Heart left ventricle (tissue), 16 donors: ENCODE results near the gene RPS27. TPM values are rescaled to one million over a fixed set of nuclear protein-coding genes. Genes with fewer than 3 reads are reported as not detected.

Experiments used
- ATAC-seq, 4 donors: fragments of 200-7000 bp; cut with Tn5 transposase; one replicate each; pipeline ENCODE4 v1.9.1; 2020 to 2022; ENCODE audit warnings: moderate library complexity in 4 of 4, mild to moderate bottlenecking in 3 of 4, moderate number of reproducible peaks in 1 of 4
- DNase-seq, 5 donors: peaks; one replicate each; pipeline ENCODE4 v3.0.0-alpha.2; 2020
- H3K27ac ChIP-seq, 12 donors: fragments of 200-600 bp; sonication (generic) in 4 of 12; one replicate each; pipeline versions ENCODE4 v1.5.0 to v1.8.0; 2016 to 2022; ENCODE audit warnings: mild to moderate bottlenecking in 2 of 12
- H3K27me3 ChIP-seq, 9 donors: fragments of 200-600 bp; sonication (generic) in 2 of 9; one replicate each; pipeline versions ENCODE4 v1.5.1 to v1.8.0; 2016 to 2022; ENCODE audit warnings: mild to moderate bottlenecking in 3 of 9
- H3K36me3 ChIP-seq, 9 donors: fragments of 200-600 bp; sonication (generic) in 2 of 9; one replicate each; pipeline versions ENCODE4 v1.5.0 to v1.8.0; 2018 to 2022; ENCODE audit warnings: mild to moderate bottlenecking in 2 of 9
- H3K4me1 ChIP-seq, 12 donors: fragments of 200-600 bp; sonication (generic) in 4 of 12; one replicate each; pipeline versions ENCODE4 v1.5.0 to v1.8.0; 2016 to 2022; ENCODE audit warnings: mild to moderate bottlenecking in 3 of 12
- H3K4me3 ChIP-seq, 12 donors: fragments of 200-600 bp; sonication (generic) in 4 of 12; one replicate each; pipeline versions ENCODE4 v1.5.0 to v1.8.0; 2017 to 2022; ENCODE audit warnings: mild to moderate bottlenecking in 9 of 12, moderate library complexity in 4 of 12
- H3K9me3 ChIP-seq, 12 donors: fragments of 200-600 bp; sonication (generic) in 4 of 12; one replicate each; pipeline versions ENCODE4 v1.5.0 to v1.8.0; 2016 to 2022; ENCODE audit warnings: mild to moderate bottlenecking in 1 of 12
- CTCF ChIP-seq, 12 donors: fragments of 200-600 bp; sonication (generic) in 4 of 12; IDR thresholded peaks; one replicate each; pipeline versions ENCODE4 v1.5.0 to v1.8.0; 2018 to 2022; ENCODE audit warnings: antibody characterized with exemption in 12 of 12, mild to moderate bottlenecking in 5 of 12
- POLR2A ChIP-seq, 2 donors: fragments of 450-650 bp; IDR thresholded peaks; one replicate each; pipeline ENCODE4 v1.6.1; 2017; ENCODE audit warnings: antibody characterized with exemption in 2 of 2, mild to moderate bottlenecking in 2 of 2, moderate library complexity in 2 of 2
- WGBS, 4 donors: extraction: QIAGEN DNeasy Blood & Tissue Kit in 2 of 4; methylation state at CpG; one replicate each; pipeline versions ENCODE4 v1.1.5 to v1.1.7; 2013 to 2018; 5-methylcytosine and 5-hydroxymethylcytosine counted together
- intact Hi-C, 10 donors: fragments of 100-400 bp; cut with DNase I; formaldehyde crosslinking; loops; one replicate each; pipeline versions ENCODE4 v1.11.1 to v1.14.2; 2022
- polyA plus RNA-seq, 2 donors: library from polyadenylated mRNA; stranded (reverse); fragments of 200-250 nt; gene quantifications; one replicate each; pipeline ENCODE4 v1.2.3, GENCODE V29; 2013
- total RNA-seq, 9 donors: library from RNA; depleted of rRNA in 2 of 9; stranded (reverse); fragments of >200 nt in 2 of 9; fragmentation: NEBNext Ultra II Directional in 3 of 9; extraction: Animal tissue kit (Norgen Biotek cat#: 25700) in 3 of 9; gene quantifications; one replicate each; pipeline versions ENCODE4 v1.1.0 to v1.2.4, GENCODE V29; 2016 to 2023
- donor health status: ischemic (EF 13 %, LVEDD 7.1; RV severe dilation, severe dysfunction).
- donor health status: healthy with polysubstance abuse.
- donor health status: DM: no; HTN: yes; CAD: no.
- donor health status: DM: no; HTN: no; CAD: no.
- donor health status: ischemic (EF 25% LVEDD 6.9; RV normal size, moderate dysfunction).
- donor health status: ischemic (EF 25% LVEDD 5.7; RV mildly dilated, moderate dysfunction).
- donor health status: healthy.
- donor health status: DM: yes; HTN: yes; CAD: no.
- donor health status: ischemic (EF 35%, LVEDD 5.7; RV mildly dilated, moderate dysfunction).
- donor health status: nonischemic (EF 11% LVEDD 7.7; RV severe dilation, severe dysfunction).
- donor health status: DM: yes; HTN: yes; CAD: no.
- donor health status: PGD.
- donor health status: ischemic (EF 29% LVEDD 5.4; RV normal size, mild dysfunction).
- donor health status: nonischemic (EF 23%, LVEDD 6.1; RV moderate dilation, normal function).

RPS27 gene
- total and polyA plus RNA-seq, 11 donors, result 537 to 7,204 (median 882) TPM

GRCh38 chr1:153951801-153952200 is 38.8 kb upstream of the RPS27 start:
- TF ChIP-seq CTCF (IDR thresholded peaks at IDR 0.05) (no peak), POLR2A (IDR thresholded peaks at IDR 0.05) (no peak)
- Histone ChIP-seq H3K4me3 (no peak overlapping the region), H3K27ac (no peak overlapping the region), H3K27me3 (no peaks in the 10 kb centered on the region), H3K36me3 (peaks cover 0 to 79% (median 77%) of the 10 kb centered on the region in 9 donors), H3K4me1 (peaks cover under 1 to 29% (median 17%) of the 10 kb centered on the region in 12 donors), H3K9me3 (no peaks in the 10 kb centered on the region)
- no peak for ATAC-seq
- WGBS, 4 donors, result 71 to 100% (median 92%) methylated on average over 1 to 2 of the region's 2 CpGs
- intact Hi-C loops, result loop anchor here in 1 of 10 donors (10.0 kb wide), 1 partner anchor 157 kb away; no protein-coding TSS in a partner anchor
- DNase-seq, result no peak

- DNase-seq (peak in 1 of 5 donors; percentile 11), ATAC-seq (no peak)
- TF ChIP-seq POLR2A (IDR thresholded peaks at IDR 0.05), result no peak
- no peak for TF ChIP-seq CTCF (IDR thresholded peaks at IDR 0.05)
- Histone ChIP-seq H3K36me3 (peaks cover 0 to 61% (median 58%) of the 10 kb centered on the region in 9 donors), H3K4me1 (peaks cover 5 to 36% (median 27%) of the 10 kb centered on the region in 12 donors), H3K9me3 (no peaks in the 10 kb centered on the region), H3K4me3 (no peak overlapping the region), H3K27me3 (no peaks in the 10 kb centered on the region), H3K27ac (no peak overlapping the region)
- intact Hi-C loops, result loop anchor here in 1 of 10 donors (10.0 kb wide), 1 partner anchor 159 kb away; no protein-coding TSS in a partner anchor
- 80 to 87% (median 81%) methylated on average over 4 of the region's 4 CpGs for whole genome bisulfite sequencing, 4 donors
Observed at GRCh38 chr1:153953859-153954365, 36.6 kb upstream of the RPS27 start.

- TF ChIP-seq CTCF (IDR thresholded peaks at IDR 0.05) (no peak), POLR2A (IDR thresholded peaks at IDR 0.05) (no peak)
- 94 to 99% (median 96%) methylated on average over 10 of the region's 10 CpGs for WGBS, 4 donors
- Histone ChIP-seq H3K9me3 (no peaks in the 10 kb centered on the region), H3K27ac (no peak overlapping the region), H3K27me3 (no peaks in the 10 kb centered on the region), H3K4me1 (peaks cover 5 to 45% (median 36%) of the 10 kb centered on the region in 12 donors), H3K4me3 (no peak overlapping the region), H3K36me3 (peaks cover 0 to 56% (median 51%) of the 10 kb centered on the region in 9 donors)
- intact Hi-C loops, result loop anchor here in 2 of 10 donors (5.0 to 10.0 kb wide), 2 partner anchors 33 to 160 kb away; partner anchors contain the start of gene GATAD2B (in 1 of the 2)
- DNase-seq, result peak in 1 of 5 donors; percentile 17
- no peak for ATAC-seq
Observed at GRCh38 chr1:153954826-153955225, 35.7 kb upstream of the RPS27 start.

- peaks cover 10 to 65% (median 50%) of the 10 kb centered on the region in 12 donors for H3K4me1 ChIP-seq
- DNase-seq, result no peak
Observed at GRCh38 chr1:153956997-153957715, 33.4 kb upstream of the RPS27 start.

More at GRCh38 chr1:153956997-153957715, 33.4 kb upstream of the RPS27 start:
- WGBS, 4 donors, result 26 to 33% (median 30%) methylated on average over 6 of the region's 6 CpGs
- peak overlapping the region in 10 of 12 donors; percentile 87 to 99 (median 95) for H3K27ac ChIP-seq
- H3K27me3 ChIP-seq, result no peaks in the 10 kb centered on the region
- intact Hi-C loops, result loop anchor here in 2 of 10 donors (5.0 to 10.0 kb wide), 2 partner anchors 35 to 162 kb away; partner anchors contain the start of gene GATAD2B (in 1 of the 2)
- no peaks in the 10 kb centered on the region for H3K9me3 ChIP-seq
- TF ChIP-seq POLR2A (IDR thresholded peaks at IDR 0.05) (no peak), CTCF (IDR thresholded peaks at IDR 0.05) (no peak)
- no peak for ATAC-seq
- peaks cover 0 to 52% (median 40%) of the 10 kb centered on the region in 9 donors for H3K36me3 ChIP-seq
- H3K4me3 ChIP-seq, result peak overlapping the region; percentile 82 to 100 (median 93)
